HCT116 (cell line): ENCODE measurements around the gene PCDH9. TPM values are rescaled to one million over a fixed set of nuclear protein-coding genes. Genes with fewer than 3 reads are reported as not detected.

Source experiments
- ATAC-seq: fragments of 200-7000 bp; cut with Tn5 transposase; 2 replicates; pipeline ENCODE4 v1.9.1; 2020; ENCODE audit warnings: mild to moderate bottlenecking, moderate library complexity
- BruUV-seq: library from RNA; stranded (reverse); fragments of 400-500 nt; replicated peaks from 2 replicates; lab custom pipeline; 2021; lab: Mats Ljungman, UMichigan
- CTCF ChIA-PET: fragments of 300-600 bp; sonication (Branson Sonifier 250); formaldehyde crosslinking; loops from one replicate; lab custom pipeline; 2021; ENCODE audit warnings: antibody characterized with exemption; lab: Charles Lee
- POLR2A ChIA-PET: fragments of 300-600, 350-600 bp; sonication (Branson Sonifier 250); formaldehyde crosslinking; loops from one replicate; lab custom pipeline; 2021; ENCODE audit warnings: antibody characterized with exemption; lab: Charles Lee
- RAD21 ChIA-PET, 2 experiments: fragments of 300-600 bp; sonication (Branson Sonifier 250); formaldehyde crosslinking; loops; one replicate each; lab custom pipeline; 2023; ENCODE audit warnings: low total read pairs in 2 of 2; ENCODE audit not compliant: uncharacterized antibody in 2 of 2, unreplicated experiment in 2 of 2, low non-redundant PET in 1 of 2; lab: Charles Lee
- DNase-seq: peaks from one replicate; pipeline ENCODE4 v3.0.0-alpha.2; 2010; ENCODE audit warnings: low read depth, low spot score
- H2AFZ ChIP-seq: fragments of 200-600 bp; shearing (Covaris generic), sonication (generic); 2 replicates; pipeline ENCODE4 v1.6.1; 2017; ENCODE audit warnings: low read depth, mixed run types, mixed read lengths, antibody characterized with exemption, low read length; ENCODE audit not compliant: poor library complexity, severe bottlenecking
- H3K27ac ChIP-seq: 2 replicates; pipeline ENCODE4 v1.5.1; 2012; ENCODE audit warnings: low read depth, low read length
- H3K27me3 ChIP-seq: fragments of 200-600 bp; sonication (generic); 2 replicates; pipeline ENCODE4 v1.6.1; 2016; ENCODE audit warnings: mixed run types, low read length, mixed read lengths; ENCODE audit not compliant: insufficient read depth
- H3K36me3 ChIP-seq, 2 experiments: fragments of 200-500 bp in 1 of 2; fragments of 200-600 bp in 1 of 2; sonication (Bioruptor generic) in 1 of 2; sonication (generic) in 1 of 2; 2 replicates each; pipeline versions ENCODE4 v1.5.1 to v1.6.1; 2014 to 2016; ENCODE audit warnings: low read length in 2 of 2, inconsistent platforms in 1 of 2, mixed read lengths in 1 of 2, mixed run types in 1 of 2; ENCODE audit not compliant: insufficient read depth in 2 of 2, control insufficient read depth in 1 of 2
- H3K4me1 ChIP-seq, 2 experiments: fragments of 200-600 bp in 1 of 2; sonication (generic) in 1 of 2; 2 replicates each; pipeline versions ENCODE4 v1.5.1 to v1.6.1; 2012 to 2017; ENCODE audit warnings: low read length in 2 of 2, inconsistent platforms in 1 of 2, mild to moderate bottlenecking in 1 of 2, mixed read lengths in 1 of 2, mixed run types in 1 of 2, moderate library complexity in 1 of 2; ENCODE audit not compliant: insufficient read depth in 2 of 2, control insufficient read depth in 1 of 2
- H3K4me2 ChIP-seq: fragments of 200-600 bp; sonication (generic); 2 replicates; pipeline ENCODE4 v1.6.1; 2017; ENCODE audit warnings: mixed run types, low read length, mixed read lengths
- H3K4me3 ChIP-seq, 2 experiments: fragments of 200-600 bp in 1 of 2; sonication (generic) in 1 of 2; replicated peaks in 1 of 2; 2 replicates each; pipeline ENCODE4 v1.5.1; 2011 to 2016; ENCODE audit warnings: low read length in 2 of 2, control low read depth in 1 of 2, low read depth in 1 of 2, mild to moderate bottlenecking in 1 of 2, mixed read lengths in 1 of 2, mixed run types in 1 of 2
- H3K79me2 ChIP-seq: fragments of 200-600 bp; sonication (generic); 2 replicates; pipeline ENCODE4 v1.6.1; 2017; ENCODE audit warnings: mild to moderate bottlenecking, mixed run types, low read length, moderate library complexity, mixed read lengths; ENCODE audit not compliant: insufficient read depth
- H3K9ac ChIP-seq: fragments of 200-600 bp; sonication (generic); 2 replicates; pipeline ENCODE4 v1.6.1; 2016; ENCODE audit warnings: low read length, mixed read lengths
- H3K9me2 ChIP-seq: fragments of 200-600 bp; sonication (generic), shearing (Covaris generic); 2 replicates; pipeline ENCODE4 v1.6.1; 2017; ENCODE audit warnings: mixed run types, mild to moderate bottlenecking, moderate library complexity; ENCODE audit not compliant: insufficient read depth
- H3K9me3 ChIP-seq, 2 experiments: fragments of 200-500 bp in 1 of 2; fragments of 200-600 bp in 1 of 2; sonication (Bioruptor generic) in 1 of 2; sonication (generic) in 1 of 2; 2 replicates each; pipeline ENCODE4 v1.6.1; 2014 to 2017; ENCODE audit warnings: low read length in 2 of 2, mixed read lengths in 2 of 2, inconsistent platforms in 1 of 2, low read depth in 1 of 2, mild to moderate bottlenecking in 1 of 2, mixed run types in 1 of 2, moderate library complexity in 1 of 2; ENCODE audit not compliant: control insufficient read depth in 1 of 2, insufficient read depth in 1 of 2
- H4K20me1 ChIP-seq: fragments of 200-600 bp; sonication (generic), shearing (Covaris generic); 2 replicates; pipeline ENCODE4 v1.6.1; 2017; ENCODE audit warnings: mixed run types, mild to moderate bottlenecking, moderate library complexity; ENCODE audit not compliant: insufficient read depth
- CBX3 ChIP-seq: IDR thresholded peaks from 2 replicates; pipeline ENCODE4 v1.6.1; 2012; ENCODE audit warnings: low read depth
- CTCF ChIP-seq, 3 experiments: fragments of 200-600 bp in 1 of 3; sonication (generic) in 1 of 3; IDR thresholded peaks in 2 of 3; conservative IDR thresholded peaks in 1 of 3; 2 replicates each; pipeline ENCODE4 v1.5.1; 2012 to 2017; ENCODE audit warnings: low read depth in 2 of 3, low read length in 2 of 3, antibody characterized with exemption in 1 of 3, borderline replicate concordance in 1 of 3, control low read depth in 1 of 3, mild to moderate bottlenecking in 1 of 3, mixed read lengths in 1 of 3, mixed run types in 1 of 3, moderate library complexity in 1 of 3; ENCODE audit not compliant: insufficient read depth in 1 of 3
- EGR1 ChIP-seq: IDR thresholded peaks from 2 replicates; pipeline ENCODE4 v1.6.1; 2012; ENCODE audit warnings: low read depth
- EZH2 ChIP-seq: fragments of 200-600 bp; sonication (generic); IDR thresholded peaks from 2 replicates; pipeline ENCODE4 v1.6.1; 2017; ENCODE audit warnings: antibody characterized with exemption, mixed run types
- FOSL1 ChIP-seq: IDR thresholded peaks from 2 replicates; pipeline ENCODE4 v1.6.1; 2012; ENCODE audit warnings: low read depth
- POLR2AphosphoS5 ChIP-seq: IDR thresholded peaks from 2 replicates; pipeline ENCODE4 v1.6.1; 2011; ENCODE audit warnings: mild to moderate bottlenecking, low read depth, low read length, moderate library complexity
- RAD21 ChIP-seq: IDR thresholded peaks from 2 replicates; pipeline ENCODE4 v1.6.1; 2012; ENCODE audit warnings: low read depth, mild to moderate bottlenecking
- TCF7L2 ChIP-seq: IDR thresholded peaks from 2 replicates; pipeline ENCODE4 v1.7.0; 2011; ENCODE audit warnings: borderline replicate concordance, inconsistent platforms; ENCODE audit not compliant: insufficient read depth, insufficient read length; ENCODE audit errors: extremely low read depth
- ZBTB33 ChIP-seq: IDR thresholded peaks from 2 replicates; pipeline ENCODE4 v1.6.1; 2011; ENCODE audit warnings: mild to moderate bottlenecking, low read length, moderate library complexity; ENCODE audit not compliant: insufficient replicate concordance; ENCODE audit errors: extremely low read depth
- ZFX ChIP-seq: fragments of 450-650 bp; IDR thresholded peaks from 2 replicates; pipeline ENCODE4 v1.6.1; 2017
- ZNF274 ChIP-seq: fragments of 200-500 bp; sonication (Bioruptor generic); IDR thresholded peaks from 2 replicates; pipeline ENCODE4 v1.6.1; 2014; ENCODE audit warnings: mild to moderate bottlenecking, low read depth, low read length, inconsistent platforms
- intact Hi-C: fragments of 100-400 bp; cut with micrococcal nuclease; formaldehyde crosslinking; loops from 2 replicates; pipeline ENCODE4 v1.10.0; 2022
- total RNA-seq: library from RNA; stranded (reverse); gene quantifications from one replicate; pipeline ENCODE4 v1.2.1, GENCODE V29; 2021; ENCODE audit not compliant: unreplicated experiment
- TF ChIP-seq, protein P1 (sequence below): IDR thresholded peaks from 2 replicates; pipeline ENCODE4 v1.6.1; 2012

Gene PCDH9
- total RNA-seq, 1 experiment from 2014 or later, result 0.02 TPM

DNA sequence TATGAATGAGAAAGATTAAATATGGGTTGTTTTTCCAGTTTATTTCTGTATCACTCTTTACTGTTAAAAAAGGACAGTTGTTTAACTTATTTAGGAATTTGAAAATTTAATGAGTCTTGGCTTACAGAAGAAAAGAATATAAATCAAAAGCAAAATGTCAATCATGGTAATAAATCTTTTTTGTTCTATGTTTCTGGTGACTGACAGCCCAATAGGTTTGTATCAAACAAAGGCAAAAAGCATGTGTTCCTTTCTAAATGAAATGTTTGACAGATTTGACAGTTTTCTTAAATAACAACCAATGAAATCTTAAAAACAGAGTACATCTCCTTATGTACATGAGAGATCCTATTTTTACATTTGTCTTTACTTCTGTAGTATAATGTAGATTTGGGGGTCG lies 11.0 kb downstream of the PCDH9 start:
- Histone ChIP-seq H3K9me2 (no peaks in the 10 kb centered on the region), H2AFZ (no peak overlapping the region), H3K9me3 (no peaks in the 10 kb centered on the region), H3K4me1 (peaks cover 0 to 3% of the 10 kb centered on the region in 2 experiments; a peak in 1 of 4 replicates), H3K9ac (no peak overlapping the region), H3K4me2 (no peak overlapping the region), H3K27me3 (no peaks in the 10 kb centered on the region), H3K27ac (no peak overlapping the region), H3K36me3 (no peaks in the 10 kb centered on the region), H3K79me2 (no peaks in the 10 kb centered on the region), H3K4me3 (no peak overlapping the region), H4K20me1 (no peaks in the 10 kb centered on the region)
- no peak for DNase-seq
- POLR2A ChIA-PET, result no interaction called here
- no TSS peak for BruUV-seq
- ATAC-seq, result no peak
- intact Hi-C loops, result no loop called here
- CTCF ChIA-PET, result no interaction called here
- RAD21 ChIA-PET, result no interaction called here
- TF ChIP-seq ZNF274 (no peak), ZBTB33 (no peak), RAD21 (no peak), EGR1 (no peak), POLR2AphosphoS5 (no peak), CBX3 (no peak), TCF7L2 (no peak), CTCF (IDR thresholded peaks at IDR 0.05 in 2 of 3, conservative IDR thresholded peaks at IDR 0.05 in 1 of 3; ENCODE audit: borderline replicate concordance in 1 of 3, insufficient read depth in 1 of 3, low read depth in 2 of 3, low read length in 2 of 3) (no peak), EZH2 (no peak), ZFX (no peak), FOSL1 (no peak)
- TF ChIP-seq, protein P1, sequence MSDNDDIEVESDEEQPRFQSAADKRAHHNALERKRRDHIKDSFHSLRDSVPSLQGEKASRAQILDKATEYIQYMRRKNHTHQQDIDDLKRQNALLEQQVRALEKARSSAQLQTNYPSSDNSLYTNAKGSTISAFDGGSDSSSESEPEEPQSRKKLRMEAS, result no peak
